Activated CD4-positive, alpha-beta T cell treated with anti-CD3 and anti-CD28 coated beads, Interleukin-2, amount 50 U/mL, for 16 hours (primary cell): ENCODE data around the gene DRGX.

Experiments
- DNase-seq: peaks from one replicate; pipeline ENCODE4 v3.0.0-alpha.2; 2020

Gene DRGX

DNA sequence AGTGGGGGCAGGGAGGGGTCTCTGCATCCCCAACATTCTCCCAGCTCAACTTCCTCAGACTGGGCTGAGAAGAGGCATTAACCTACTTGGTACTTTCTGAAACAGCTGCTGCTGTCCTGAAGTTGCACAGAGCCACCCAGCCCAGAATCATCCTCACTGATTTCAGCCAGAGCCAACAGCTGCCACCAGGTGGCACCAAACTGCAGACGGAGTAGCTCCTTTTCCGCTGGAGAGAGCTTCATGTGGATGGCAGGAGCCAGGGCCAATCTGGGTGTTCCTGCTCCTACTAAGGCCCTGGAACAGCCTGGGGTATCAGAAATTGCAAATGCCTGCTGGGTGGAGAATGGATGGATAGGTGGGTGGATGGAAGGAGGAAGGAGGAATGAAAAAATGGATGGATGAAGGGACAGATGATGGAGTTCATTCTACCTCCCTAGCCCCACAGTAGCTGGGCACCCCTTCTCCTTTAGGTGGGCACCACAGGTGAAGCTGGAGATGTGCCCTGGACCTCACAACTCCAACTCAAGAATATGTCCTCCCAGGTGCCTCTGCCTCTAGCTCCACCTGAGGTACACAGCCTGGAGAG lies 11.8 kb upstream of the DRGX start:
- peak; percentile 72 for DNase-seq

DNA sequence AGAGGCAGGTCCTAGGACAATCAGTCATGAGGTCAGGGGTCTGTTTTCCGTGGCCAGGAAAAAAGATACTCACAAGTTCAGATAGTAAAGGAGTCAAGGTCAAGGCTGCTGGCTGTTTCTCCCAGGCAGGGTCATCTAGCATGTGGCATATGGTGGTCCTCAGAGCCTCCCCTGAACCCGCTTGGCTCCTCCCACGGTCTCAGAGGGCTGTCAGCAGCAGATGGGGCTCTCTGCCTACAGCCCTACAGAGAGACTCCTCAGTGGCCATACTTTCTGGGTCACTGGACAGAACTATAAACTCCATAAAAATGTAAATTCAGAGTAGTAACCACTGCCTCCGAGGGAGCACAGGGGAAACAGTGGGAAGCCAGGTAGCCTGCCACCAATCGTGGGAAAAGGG lies 11.3 kb upstream of the DRGX start:
- DNase-seq, result no peak

DNA sequence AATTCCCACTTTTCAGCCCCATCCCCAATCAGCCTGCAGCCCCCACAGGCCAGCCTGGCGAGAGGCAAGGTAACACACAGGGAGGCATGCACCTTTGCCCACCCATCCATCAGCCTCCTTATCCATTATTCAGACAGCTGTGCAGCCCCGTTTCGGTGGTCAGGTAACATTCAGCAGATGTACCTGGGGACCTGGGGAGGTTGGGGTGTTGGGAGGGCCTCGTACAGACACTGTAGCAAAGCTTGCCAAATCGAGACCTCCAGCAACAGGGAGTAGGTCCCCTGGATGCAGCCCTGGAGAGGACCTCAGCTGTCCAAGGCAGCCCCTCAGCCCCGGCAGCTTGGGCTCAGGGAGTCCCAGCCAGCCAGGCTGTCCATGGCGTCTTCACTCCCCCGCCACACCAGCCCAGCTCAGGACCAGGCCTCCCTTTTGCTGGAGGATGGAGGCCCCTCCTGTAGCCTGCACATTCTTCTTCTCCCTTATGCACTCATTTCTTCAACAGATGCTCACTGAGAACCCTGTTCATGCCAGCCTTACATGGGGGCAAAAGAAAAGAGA lies 8.5 kb upstream of the DRGX start:
- no peak for DNase-seq

DNA sequence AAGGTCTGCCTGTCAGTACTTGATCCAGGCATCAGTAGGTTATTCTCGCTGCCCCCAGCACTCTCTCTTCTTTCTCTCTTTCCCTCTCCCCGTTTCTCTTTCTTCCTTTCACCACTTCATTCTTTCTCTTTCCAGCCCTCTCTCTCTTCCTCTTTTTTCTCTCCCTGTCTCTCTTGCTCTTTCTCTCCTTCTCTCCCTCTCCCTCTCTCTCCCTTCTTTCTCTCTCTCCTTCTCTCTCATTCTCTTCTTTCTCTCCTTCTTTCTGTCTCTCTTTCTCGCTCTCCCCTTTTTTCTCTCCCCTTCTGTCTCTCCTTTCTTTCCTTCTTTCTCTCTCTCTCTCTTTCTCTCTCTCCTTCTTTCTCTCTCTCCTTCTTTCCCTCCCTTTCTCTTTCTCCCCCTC lies 7.5 kb upstream of the DRGX start:
- no peak for DNase-seq

DNA sequence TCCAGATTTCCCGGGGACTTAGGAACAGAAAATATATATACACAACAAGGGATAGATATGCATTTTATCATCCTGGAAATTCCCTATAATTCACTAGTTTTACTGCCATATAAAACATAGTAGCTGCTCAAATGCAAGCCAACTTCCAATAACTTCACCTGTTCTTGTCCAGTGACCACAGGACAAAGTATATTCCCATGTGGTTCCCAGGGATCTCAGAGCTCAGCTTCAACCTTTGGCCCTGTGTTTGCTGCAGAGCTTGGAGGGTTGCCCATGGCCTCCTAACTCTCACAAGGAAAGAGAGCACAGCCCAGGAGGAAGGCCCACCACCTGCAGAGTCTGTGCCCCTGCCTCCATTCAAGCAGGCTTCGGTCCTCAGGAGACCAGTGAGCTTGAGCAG lies 4.5 kb upstream of the DRGX start:
- no peak for DNase-seq

DNA sequence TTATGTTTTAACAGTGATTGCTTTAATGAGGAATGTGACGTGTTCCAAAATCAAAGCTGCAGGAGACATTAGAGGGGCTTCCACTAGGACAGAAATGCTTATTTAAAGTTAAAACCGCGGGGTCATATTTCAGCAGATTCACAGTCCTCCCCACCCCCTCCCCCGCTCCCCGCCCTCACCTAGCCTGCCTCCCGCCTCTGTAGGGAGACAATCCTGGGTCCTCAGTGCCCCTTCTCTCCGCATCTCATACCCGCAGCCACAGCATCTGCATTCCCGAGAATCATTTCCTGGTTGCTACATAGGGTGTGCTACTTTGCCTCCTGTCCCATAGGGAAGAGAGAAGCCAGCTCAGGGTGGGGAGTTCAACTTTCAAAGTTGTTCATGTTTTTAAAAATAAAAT lies 3.1 kb upstream of the DRGX start:
- DNase-seq, result no peak

DNA sequence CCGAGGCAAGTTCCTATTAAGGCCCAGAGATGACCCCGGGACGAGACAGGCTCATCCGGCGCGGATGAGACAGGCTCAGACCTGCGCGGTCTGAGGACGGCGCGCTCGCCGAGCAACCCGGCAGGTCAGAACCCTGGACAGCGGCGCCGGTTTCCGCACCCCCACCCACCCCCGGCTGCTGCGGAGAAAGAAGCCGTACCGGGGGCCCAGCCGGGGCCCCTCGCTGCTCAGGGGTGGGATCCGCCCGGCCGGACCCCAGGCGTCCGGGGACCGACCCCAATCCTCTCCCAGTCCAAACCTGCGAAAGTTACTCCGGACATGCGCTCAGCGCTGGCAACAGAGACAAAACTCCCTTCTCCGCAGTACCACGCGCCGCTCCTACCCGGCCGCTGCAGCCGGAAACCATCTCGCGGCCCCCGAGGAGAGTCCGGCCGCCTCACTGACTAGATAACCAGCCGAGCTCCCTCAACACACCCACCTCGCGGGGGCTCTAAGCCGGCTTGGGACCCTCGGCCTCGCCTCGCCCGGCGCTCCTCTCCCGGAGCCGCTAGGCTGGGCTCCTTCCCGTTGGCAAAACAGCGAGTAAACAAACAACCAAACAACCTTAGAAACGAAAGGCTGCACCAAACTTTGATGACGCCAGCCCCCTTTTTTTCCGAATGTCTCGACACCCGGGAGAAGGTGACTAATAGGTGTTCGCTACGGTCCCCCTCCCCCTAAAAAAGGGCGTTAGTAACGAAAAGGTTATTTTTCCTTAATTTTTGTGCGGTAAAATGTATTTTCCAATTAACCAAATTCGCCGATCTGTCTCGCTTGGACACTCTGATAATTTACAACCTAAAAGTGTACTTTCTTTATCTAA lies 2.3 kb upstream of the DRGX start:
- peak; percentile 47 for DNase-seq

DNA sequence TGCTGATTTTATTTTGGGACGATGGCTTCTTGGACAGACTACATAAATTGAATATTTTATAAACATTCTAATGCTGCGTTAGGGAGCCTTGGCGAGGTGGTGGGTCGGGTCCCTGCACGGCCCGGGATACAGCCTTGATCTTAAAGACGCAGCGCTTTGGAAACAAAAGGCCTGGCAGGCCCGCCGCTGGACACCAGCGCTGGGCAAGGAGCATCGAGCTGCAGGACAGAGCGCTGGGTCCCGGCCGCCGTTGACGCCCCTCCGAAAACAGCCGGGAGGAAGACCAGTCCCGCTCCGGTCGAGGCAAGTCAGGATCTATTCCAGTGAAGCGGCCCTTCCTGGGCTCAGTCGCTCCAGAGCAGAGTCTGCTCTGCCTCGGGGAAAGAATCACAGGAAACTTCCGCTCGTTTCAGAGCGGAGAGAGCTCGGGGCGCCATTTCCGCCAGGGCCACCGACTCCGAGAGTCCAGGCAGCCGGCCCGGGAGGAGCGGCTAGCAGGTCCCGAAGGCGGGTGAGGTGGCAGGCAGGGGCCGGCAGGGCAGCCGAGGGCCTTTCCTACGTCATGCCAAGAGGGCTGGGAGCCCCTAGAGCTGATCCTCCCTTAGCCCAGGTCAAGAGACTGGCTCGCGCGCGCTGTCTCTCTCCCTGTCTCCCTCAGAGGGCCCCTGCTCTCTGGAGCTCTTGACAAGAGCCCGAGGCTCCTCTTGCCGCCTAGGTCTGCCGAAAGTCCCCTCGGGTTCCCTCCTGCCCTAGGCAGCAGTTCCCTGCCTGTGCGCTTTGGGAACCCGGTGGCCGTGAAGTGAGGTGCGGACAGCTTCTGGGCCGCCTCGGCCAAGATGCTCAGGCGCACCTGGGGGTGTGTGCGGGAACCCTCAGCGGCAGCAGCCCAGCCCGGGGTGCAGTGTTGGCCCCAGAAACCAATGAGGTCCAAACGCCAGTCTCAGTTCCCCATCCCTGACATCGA lies 1.4 kb upstream of the DRGX start:
- DNase-seq, result no peak

DNA sequence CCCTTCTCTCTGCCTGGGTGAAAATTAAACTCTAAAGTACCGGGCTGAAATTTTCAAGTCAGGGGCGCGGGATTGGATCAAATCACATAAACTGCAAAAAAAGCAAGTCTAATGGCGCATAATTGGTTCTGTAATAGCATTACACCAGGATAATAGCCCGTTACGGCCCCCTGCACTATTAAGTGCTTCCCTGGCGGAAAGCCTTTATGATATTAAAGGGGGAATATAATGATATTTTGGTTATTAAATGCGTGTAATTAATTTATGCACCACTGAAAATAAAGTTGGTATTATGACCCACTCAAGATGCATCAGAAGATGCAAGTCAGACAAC lies 744 bp upstream of the DRGX start:
- no peak for DNase-seq

DNA sequence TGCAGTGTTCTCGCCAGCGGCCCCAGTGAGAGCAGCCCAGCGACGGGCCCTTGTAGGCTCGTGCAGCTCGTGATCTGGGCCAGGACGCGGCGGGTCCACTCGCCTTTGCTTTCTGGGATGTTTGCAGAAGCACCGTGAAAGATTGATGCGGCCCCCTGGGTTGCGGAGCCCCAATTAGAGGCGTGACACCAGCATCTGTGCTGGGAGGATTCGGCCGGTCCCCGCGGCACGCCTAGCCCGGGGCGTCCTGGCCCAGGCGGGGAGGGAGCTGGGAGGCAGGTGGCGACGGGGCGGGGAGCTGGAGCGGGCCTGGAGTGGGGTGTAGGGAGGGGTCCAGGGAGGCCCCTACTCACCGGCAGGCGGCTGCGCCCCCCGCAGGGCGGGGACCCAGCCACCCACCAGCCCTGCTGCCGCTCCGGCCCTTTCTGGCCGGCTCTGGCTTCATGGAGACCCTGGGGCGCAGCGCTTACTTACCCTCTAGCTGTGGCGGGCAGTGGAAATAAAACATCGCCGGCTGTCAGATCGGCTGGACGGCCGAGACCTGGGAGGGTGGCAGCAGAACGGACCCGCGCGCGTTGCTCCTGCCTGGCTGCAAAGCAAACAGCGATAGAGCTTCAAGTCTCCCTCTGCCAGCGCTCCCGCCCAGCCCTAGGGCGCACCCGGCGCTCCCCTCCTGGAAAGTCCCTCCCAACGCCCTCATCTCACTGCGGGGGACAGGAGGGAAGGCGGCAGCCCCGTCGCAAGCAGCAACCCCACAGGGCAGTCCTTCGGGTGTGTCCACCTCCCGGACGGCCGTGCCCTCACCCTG lies 752 bp downstream of the DRGX start:
- DNase-seq, result no peak

DNA sequence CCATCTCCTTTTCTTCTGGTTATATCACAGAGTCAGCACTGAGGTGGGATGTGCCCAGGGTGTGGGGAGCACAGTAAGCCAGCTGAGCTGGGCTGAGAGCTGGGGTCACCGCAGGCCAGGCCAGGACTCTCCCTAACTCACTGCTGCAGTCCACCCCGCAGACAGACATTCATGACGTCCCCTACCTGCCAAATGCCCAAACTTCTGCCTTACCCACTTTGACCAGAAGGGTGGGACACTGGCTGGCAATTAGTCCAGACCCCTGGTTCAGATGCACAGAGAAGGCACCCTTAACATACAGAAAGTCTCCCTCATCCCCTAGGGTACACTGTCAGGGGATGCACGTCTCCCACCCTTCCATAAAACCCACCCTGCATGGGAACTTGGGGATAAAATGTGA lies 2.1 kb downstream of the DRGX start:
- no peak for DNase-seq

DNA sequence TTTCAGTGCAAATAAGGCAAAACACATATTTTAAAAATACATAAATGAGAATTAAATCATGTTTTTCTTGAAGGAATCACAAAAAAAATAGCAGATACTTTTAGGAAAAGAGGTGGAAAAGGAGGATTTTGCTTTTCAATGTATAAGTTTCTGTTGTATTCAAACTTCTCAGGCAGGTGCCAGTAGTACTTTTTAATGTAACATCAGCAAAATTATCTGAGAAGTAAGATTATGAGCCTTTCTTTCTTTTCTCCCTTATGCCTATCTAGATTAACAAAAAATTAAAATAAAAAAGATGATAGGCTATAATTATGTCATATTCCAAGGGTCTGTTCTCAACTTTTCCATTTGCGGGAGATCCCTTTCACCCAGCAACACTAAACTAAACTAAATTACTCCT lies 2.6 kb downstream of the DRGX start:
- no peak for DNase-seq

DNA sequence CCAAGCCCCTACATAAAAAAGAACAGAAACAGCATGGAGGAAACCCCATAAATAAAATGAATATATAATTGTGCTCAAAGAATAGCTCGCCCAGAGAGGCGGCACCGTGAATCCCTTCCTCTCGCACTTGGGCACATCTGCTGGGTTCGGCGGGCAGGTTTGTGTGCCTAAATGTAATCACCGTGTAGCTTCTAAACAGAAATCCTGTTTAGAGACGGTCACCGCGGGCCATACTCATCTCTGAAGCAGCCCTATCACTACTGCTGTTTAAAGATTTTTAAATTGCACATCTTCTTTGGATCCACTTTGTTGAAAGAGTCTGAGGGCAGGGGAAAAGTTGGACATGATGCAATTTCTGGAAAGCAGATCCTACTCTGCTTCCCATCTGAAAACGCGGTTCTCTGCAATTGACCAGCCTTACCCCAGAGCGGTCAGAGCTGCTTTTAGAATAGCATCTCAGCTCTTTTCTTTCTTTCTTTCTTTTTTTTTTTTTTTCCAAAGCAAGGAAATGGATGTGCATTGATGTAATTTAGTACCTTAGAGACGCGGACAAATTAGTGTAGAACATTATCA lies 6.4 kb downstream of the DRGX start:
- DNase-seq, result no peak

DNA sequence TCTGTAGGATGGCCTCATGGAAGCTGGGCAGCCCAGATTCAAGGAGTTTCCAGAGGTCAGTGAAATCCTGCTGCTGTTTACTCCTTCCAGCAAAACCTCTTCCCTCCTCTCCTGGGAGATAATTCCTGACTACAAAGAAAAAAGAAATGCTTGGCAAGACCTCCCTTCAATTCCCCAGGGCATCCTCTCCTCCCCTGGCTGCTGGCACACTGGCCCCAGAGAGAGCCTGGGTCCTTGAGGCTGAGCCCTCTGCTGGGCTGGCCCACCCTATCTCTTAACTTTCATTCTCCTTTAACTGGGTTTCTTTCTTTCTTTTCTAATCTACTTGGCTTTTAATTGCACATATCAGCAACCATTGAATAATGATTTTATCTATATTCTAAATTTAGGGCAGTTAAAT lies 7.7 kb downstream of the DRGX start:
- no peak for DNase-seq

DNA sequence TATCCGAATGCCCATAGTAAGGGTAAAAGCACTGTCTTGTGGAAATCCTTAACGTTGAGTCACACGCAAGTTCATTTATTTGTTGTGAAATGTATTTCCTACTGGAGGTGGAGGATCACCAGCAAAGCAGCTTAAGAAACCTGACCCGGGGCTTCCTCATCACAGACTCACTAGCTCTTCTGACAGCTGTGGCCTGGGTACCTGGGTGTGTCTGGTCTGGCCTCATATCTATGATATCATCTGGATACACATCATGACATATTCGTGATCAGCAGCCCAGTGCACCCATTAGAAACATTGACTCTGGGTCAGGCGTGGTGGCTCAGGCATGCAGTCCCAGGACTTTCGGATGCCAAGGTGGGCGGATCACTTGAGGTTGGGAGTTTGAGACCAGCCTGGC lies 8.8 kb downstream of the DRGX start:
- no peak for DNase-seq

DNA sequence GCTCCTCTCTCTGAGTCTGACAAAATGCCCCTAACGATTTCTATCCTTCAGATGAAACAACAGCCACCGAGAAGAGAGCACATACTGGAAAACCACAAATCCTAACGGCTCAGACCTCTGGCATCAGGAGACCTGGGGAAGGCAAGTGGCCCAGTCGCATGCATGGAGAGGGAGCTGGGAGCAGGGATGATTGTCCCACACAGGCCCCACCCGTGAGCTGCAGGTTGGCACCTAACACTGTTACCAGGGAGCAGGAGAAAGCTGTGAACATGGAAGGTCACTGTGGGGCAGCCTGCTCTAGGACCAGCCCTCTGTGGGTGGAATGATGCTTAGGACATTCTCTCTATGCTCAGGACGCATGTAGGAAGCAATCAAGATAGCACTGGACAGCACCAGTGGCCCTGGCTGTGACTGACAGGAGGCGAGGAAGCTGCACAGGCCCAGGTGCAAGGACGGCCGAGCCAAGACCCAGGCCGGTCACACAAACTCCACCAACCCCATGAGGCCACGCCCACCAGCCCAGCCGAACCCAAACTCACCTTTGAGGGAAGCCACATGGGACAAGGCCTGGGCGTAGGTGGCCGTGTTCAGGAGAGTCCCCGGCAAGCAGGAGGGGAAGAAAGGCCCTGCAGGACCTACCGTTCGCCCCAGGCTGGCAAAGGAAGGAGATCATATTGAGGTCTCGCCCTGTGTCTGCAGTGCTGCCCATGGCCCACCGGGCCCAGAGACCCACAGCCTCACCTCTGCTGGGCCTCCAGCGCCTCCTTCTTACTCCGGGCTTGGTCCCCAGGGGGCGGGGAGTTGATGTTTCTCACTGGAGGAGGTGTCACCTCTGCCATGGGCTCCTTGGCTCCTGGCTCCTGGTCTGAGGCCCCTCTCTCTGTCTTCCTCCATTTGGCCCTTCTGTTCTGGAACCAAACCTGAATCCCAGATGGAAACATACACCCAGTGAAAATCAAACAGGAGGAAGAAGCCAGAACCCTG lies 9.7 kb downstream of the DRGX start:
- DNase-seq, result no peak

DNA sequence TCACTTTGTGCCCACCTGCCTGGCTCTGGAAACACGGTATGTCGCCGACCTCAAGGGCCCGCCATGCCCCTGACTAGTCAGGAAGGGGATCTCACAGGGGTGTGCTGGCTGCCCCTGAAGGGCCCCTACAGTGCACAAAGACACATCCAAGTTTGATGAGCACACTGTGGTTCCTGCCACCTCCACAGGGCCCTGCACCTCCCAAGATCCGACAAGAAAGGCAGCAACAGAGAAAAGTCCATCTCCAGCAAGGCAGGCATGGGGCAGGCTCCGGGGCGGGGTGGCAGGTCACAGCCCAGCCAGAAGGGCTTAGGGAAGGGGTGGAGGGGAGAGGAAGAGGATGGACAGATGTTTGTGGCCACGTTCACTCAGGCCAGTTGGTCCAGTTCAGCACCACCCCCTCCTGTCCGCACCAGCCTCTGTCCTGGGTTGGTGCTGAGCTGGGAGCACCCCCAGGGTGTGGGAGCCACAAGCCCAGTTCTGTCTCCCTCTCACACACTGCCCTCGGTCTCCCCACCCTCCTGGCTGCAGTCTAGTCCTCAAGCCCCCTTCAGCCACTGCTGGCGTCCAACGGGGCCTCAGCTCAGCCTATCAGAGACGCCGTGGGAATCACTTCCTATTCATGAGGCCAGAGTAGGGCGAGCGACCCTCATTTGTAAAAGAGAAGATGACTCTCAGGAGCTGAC lies 11.5 kb downstream of the DRGX start:
- DNase-seq, result no peak

DNA sequence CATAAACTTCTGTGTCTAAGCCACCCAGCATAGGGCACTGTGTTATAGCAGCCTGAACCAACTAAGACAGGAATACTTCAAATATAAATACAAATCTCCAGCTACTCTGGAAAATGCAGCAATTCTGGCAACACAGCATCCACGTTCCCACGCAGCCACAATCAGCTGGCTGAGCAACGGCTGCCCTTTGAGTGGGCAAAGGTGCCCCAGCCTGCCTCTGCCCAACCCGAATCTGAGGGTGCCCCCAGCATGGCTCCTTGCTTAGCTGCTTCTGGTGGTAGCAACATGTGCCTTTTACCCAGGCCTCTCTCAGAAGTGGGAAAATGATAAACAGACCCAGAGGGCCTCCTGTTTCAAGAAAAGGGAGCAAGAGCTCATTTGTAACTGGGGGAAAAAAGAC lies 12.0 kb downstream of the DRGX start:
- DNase-seq, result no peak

DNA sequence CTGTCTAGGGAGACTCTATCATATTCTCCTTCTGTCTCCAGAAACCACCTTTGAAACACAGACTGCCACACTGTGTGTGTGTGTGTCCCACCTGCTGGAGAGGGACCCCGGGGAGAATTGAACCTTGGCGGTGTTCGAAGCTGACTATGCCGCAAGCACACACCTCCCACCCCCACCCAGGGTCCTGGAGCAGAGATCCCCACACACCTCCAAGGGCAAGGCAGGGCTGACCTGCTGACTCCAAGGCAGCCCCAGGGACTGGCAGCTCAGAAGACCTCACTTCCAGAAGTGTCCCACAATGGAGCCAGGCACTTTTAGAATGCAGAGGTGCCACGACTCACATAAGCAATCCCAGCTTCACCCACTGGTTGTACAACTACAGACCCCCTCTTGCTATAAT lies 13.1 kb downstream of the DRGX start:
- no peak for DNase-seq

DNA sequence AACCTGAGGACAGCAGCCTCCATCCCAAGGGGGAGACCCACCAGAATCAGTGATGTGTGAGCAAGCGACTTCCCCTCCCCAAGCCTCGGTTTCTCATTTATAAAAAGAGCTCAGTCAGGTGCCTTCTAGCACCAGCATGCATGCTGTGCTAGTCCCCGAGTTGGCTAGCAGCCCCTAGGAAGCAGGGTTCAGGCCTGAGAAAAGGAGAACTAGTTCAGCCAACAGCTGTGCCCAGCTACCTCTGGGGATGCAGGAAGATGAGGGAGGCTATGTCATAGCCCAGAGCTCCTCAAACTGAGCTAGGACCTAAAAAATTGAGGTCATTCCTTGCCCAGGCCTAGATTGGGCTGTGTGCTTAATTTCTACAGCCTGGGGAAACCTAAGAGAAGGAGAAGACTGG lies 13.7 kb downstream of the DRGX start:
- no peak for DNase-seq
